ENCODE measurements around the gene ODF2L.

The ODF2L gene

DNA sequence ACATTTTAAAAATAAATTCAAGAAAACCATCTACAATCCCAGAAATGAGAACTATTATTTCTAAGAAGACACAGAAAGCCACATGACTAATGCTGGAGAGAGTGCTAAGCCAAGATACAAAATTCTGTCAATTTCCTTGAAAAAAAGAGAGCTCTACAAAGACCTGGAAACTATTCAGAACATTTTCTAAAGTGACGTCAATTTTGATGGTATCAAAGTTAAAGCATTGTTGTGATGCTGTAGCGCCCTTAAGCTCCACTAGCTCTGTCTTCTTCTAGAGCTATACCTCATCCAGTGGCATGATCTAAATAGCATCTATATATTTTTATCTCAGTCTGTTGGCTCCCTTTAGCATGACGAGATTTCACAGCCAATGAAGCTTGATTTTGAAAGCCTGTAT is 73.9 kb downstream of the ODF2L start:
- no peak overlapping the region for H3K4me3 ChIP-seq (ENCODE audit: low read depth, low read length)

DNA sequence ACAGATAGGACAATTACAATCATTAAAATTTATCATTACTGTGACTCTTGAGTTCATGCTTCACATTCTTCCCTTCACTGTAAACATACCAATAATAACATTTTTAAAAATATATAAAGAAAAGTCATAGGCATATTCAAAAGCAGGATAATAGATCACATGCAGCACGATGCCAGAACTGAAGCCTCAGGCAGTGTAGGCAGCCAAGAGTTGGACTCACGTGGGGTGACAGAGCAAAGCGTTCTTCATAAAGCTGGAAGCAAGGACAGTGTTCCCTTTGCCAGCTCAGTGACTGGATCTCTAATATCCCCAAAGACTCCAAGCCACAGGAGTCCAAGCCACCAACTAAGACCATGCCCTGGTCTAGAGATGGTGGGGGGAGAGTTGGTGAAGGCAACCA is 77.7 kb downstream of the ODF2L start:
- H3K4me3 ChIP-seq (ENCODE audit: low read depth, low read length): no peak overlapping the region

DNA sequence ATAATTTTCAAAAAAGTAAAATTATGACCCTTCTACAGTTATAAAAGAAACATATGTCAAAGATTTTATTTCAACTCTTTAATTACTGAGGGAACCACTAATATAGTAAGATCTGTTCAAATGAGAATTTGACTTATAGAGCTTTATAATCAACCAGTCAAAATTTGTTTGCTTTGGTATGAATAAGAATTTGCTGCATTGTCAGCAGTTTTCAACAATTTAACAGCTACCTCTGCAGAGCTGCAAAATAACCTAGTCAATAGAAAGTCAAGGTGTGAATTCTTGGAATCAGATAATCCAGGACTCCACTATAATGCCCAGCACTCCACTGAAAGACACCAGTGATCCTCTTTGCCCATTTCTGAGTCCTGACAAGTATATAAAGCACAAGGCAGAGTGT is 78.2 kb downstream of the ODF2L start:
- no peak overlapping the region for H3K4me3 ChIP-seq (ENCODE audit: low read depth, low read length)

DNA sequence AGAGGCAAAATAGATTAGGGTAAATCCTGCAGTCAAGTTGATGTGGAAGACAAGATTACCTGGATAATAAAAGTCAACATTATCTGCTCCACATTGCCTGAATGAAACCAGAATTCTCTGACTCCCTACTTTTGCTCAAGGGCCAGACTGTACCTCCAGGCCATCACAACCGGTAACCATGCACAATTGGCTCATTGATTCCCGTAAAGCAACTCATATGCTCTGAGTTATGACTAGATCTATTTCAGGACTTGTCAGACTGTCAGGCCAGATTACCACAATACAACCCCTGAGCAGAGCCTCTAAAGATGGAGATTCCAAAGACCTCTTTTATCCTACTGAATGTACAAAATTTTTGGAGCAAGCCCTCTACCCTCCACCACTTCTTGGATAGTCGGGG is 90.4 kb downstream of the ODF2L start:
- no peak overlapping the region for H3K4me3 ChIP-seq (ENCODE audit: low read depth, low read length)

DNA sequence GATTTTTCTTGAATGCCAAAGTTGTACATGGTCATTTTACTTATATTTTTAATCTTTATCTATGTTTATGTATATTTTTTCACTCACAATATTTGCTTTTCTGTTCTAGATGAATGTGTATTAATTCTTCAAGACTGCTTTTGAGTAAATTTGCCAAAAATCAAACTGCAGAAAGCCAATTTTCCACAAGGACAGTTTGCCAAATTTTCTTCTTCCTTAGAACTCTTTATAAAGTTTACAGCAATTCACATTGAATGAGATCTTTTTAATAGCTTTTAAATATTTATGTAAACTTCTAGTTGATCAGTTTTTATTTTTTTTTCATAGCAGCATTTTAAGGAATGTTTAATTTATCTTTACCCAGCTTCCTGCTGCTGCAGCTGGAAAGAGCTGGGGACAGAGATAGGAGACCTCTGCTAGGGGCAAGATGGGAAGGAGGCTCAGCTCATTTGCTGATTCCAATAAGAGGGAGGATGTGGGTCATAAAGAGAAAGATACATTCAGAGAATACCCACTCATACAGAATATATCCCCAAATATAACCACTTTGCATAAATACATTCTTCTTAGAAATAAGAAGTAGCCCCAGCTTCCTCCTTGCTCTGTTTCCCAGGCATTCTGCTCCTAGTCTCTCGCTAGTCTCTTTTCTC is 93.0 kb downstream of the ODF2L start:
- no peak overlapping the region for H3K4me3 ChIP-seq (ENCODE audit: low read depth, low read length)

Measured in iPS-11a (cell line).